K562 (cell line): ENCODE measurements around the gene TFDP1. TPM values are rescaled to one million over a fixed set of nuclear protein-coding genes. Genes with fewer than 3 reads are reported as not detected.

Source experiments
- ATAC-seq: fragments of 200-7000 bp; cut with Tn5 transposase; 3 replicates; pipeline ENCODE4 v1.9.1; 2020; ENCODE audit warnings: moderate library complexity
- BruUV-seq: library from RNA; stranded (reverse); fragments of 400-500 nt; replicated peaks from 2 replicates; lab custom pipeline; 2021; lab: Mats Ljungman, UMichigan
- CTCF ChIA-PET: fragments of 300-600 bp; formaldehyde crosslinking; extraction: SDS; loops from one replicate; lab custom pipeline; 2021; ENCODE audit warnings: low intra/inter-chr PET ratio; lab: Yijun Ruan, JAX
- POLR2A ChIA-PET: fragments of 300-600, 350-650 bp; sonication (Branson Sonifier 250); formaldehyde crosslinking; extraction: SDS; loops from one replicate; lab custom pipeline; 2021; ENCODE audit warnings: antibody characterized with exemption, inconsistent platforms; lab: Yijun Ruan, JAX
- DNase-seq, 4 experiments: peaks; one replicate each; pipeline versions ENCODE4 v3.0.0 to v3.0.0-alpha.2; 2011 to 2018; ENCODE audit warnings: low spot score in 3 of 4, mixed read lengths in 3 of 4; ENCODE audit errors: extremely low read depth in 1 of 4
- FAIRE-seq: peaks from 2 replicates; lab custom pipeline; 2011; peaks lifted over from hg19 to GRCh38; lab: Jason Lieb, UNC
- H2AFZ ChIP-seq: 2 replicates; pipeline ENCODE4 v1.6.0; 2011; ENCODE audit warnings: low read depth, low read length, control low read depth, inconsistent platforms
- H3K27ac ChIP-seq: fragments of 200-600 bp; 3 replicates; pipeline ENCODE4 v1.8.0; 2011; ENCODE audit warnings: low read depth, mild to moderate bottlenecking, control low read depth, inconsistent platforms, low read length, moderate library complexity, mixed read lengths; ENCODE audit errors: extremely low read depth
- H3K27me3 ChIP-seq, 2 experiments: fragments of 300-600 bp in 1 of 2; 2 replicates in 1 of 2; 3 replicates in 1 of 2; pipeline versions ENCODE4 v1.6.0 to v1.8.0; 2011; ENCODE audit warnings: inconsistent platforms in 2 of 2, low read length in 2 of 2, mild to moderate bottlenecking in 1 of 2, mixed read lengths in 1 of 2, moderate library complexity in 1 of 2; ENCODE audit not compliant: control insufficient read depth in 2 of 2, insufficient read depth in 2 of 2
- H3K36me3 ChIP-seq: fragments of 300-600 bp; 3 replicates; pipeline ENCODE4 v1.8.0; 2011; ENCODE audit warnings: mild to moderate bottlenecking, low read length, inconsistent platforms; ENCODE audit not compliant: control insufficient read depth, insufficient read depth
- H3K4me1 ChIP-seq, 2 experiments: fragments of 200-600 bp in 1 of 2; replicated peaks in 1 of 2; 2 replicates in 1 of 2; 3 replicates in 1 of 2; pipeline versions ENCODE4 v1.5.1 to v1.8.0; 2011; ENCODE audit warnings: inconsistent platforms in 2 of 2, low read length in 2 of 2, mild to moderate bottlenecking in 1 of 2, mixed read lengths in 1 of 2, moderate library complexity in 1 of 2; ENCODE audit not compliant: control insufficient read depth in 2 of 2, insufficient read depth in 2 of 2
- H3K4me2 ChIP-seq: 2 replicates; pipeline ENCODE4 v1.6.1; 2011; ENCODE audit warnings: low read length, control low read depth, inconsistent platforms, mixed read lengths; ENCODE audit not compliant: insufficient read depth
- H3K4me3 ChIP-seq: fragments of 200-600 bp; sonication (generic), shearing (Covaris generic); 2 replicates; pipeline ENCODE4 v1.5.1; 2016; ENCODE audit warnings: control low read depth, inconsistent platforms
- H3K79me2 ChIP-seq: fragments of 200-600 bp; 3 replicates; pipeline ENCODE4 v1.8.0; 2011; ENCODE audit warnings: low read length, inconsistent platforms; ENCODE audit not compliant: control insufficient read depth, insufficient read depth
- H3K9ac ChIP-seq, 2 experiments: 2 replicates each; pipeline versions ENCODE4 v1.6.0 to v1.6.1; 2011; ENCODE audit warnings: low read depth in 2 of 2, low read length in 2 of 2, control low read depth in 1 of 2, inconsistent platforms in 1 of 2, mild to moderate bottlenecking in 1 of 2, mixed read lengths in 1 of 2; ENCODE audit not compliant: insufficient read depth in 1 of 2
- H3K9me1 ChIP-seq: one replicate; pipeline ENCODE4 v1.6.0; 2011; ENCODE audit warnings: inconsistent platforms, mild to moderate bottlenecking, low read length, moderate library complexity; ENCODE audit not compliant: control insufficient read depth, insufficient read depth
- H3K9me3 ChIP-seq: replicated peaks from 2 replicates; pipeline ENCODE4 v1.5.1; 2011; ENCODE audit warnings: low read depth, low read length, inconsistent platforms; ENCODE audit not compliant: control insufficient read depth, insufficient read depth
- H4K20me1 ChIP-seq: replicated peaks from 2 replicates; pipeline ENCODE4 v1.6.1; 2011; ENCODE audit warnings: low read length, inconsistent platforms, mixed read lengths; ENCODE audit not compliant: control insufficient read depth, insufficient read depth
- ASH1L ChIP-seq: fragments of 450-650 bp; IDR thresholded peaks from 2 replicates; pipeline ENCODE4 v1.6.1; 2018; ENCODE audit warnings: borderline replicate concordance, mild to moderate bottlenecking, low read depth; ENCODE audit not compliant: partially characterized antibody
- KLF10 ChIP-seq: fragments of 250-450 bp; sonication (Bioruptor Pico); IDR thresholded peaks from 2 replicates; pipeline ENCODE4 v1.6.1; 2021; ENCODE audit warnings: matching md5 sums
- MAX ChIP-seq: sonication (generic); formaldehyde crosslinking; IDR thresholded peaks from 2 replicates; pipeline ENCODE4 v1.9.0; 2022; ENCODE audit warnings: mild to moderate bottlenecking, missing genetic modification reagents
- PML ChIP-seq: IDR thresholded peaks from 2 replicates; pipeline ENCODE4 v1.6.1; 2012; ENCODE audit warnings: low read length, inconsistent platforms
- SIX5 ChIP-seq, 2 experiments: IDR thresholded peaks; 2 replicates each; pipeline ENCODE4 v1.6.1; 2011; ENCODE audit warnings: low read length in 2 of 2, borderline replicate concordance in 1 of 2, low read depth in 1 of 2, mild to moderate bottlenecking in 1 of 2, moderate library complexity in 1 of 2; ENCODE audit not compliant: insufficient read depth in 1 of 2
- ZNF232 ChIP-seq: sonication (generic); formaldehyde crosslinking; IDR thresholded peaks from 2 replicates; pipeline ENCODE4 v1.8.0; 2022; ENCODE audit warnings: mild to moderate bottlenecking, missing genetic modification reagents
- WGBS: fragments of 100-300 bp; shearing (Covaris generic); methylation state at CpG from one replicate; pipeline ENCODE4 v1.1.6; 2016; ENCODE audit warnings: low coverage, mixed read lengths; ENCODE audit not compliant: insufficient coverage; ENCODE audit errors: missing lambda C conversion rate; 5-methylcytosine and 5-hydroxymethylcytosine counted together
- in situ Hi-C: fragments of 300-500 bp; cut with MboI; formaldehyde crosslinking; loops from 4 replicates; pipeline ENCODE4 v1.15.0; 2018; ENCODE audit warnings: inconsistent platforms, mixed read lengths
- intact Hi-C: fragments of 100-400 bp; cut with micrococcal nuclease; formaldehyde crosslinking; loops from 2 replicates; pipeline ENCODE4 v1.14.2; 2022
- polyA plus RNA-seq, 8 experiments: library from polyadenylated mRNA; depleted of rRNA in 4 of 8; stranded (reverse) in 5 of 8; unstranded in 3 of 8; fragments of >200 nt; fragmentation: Nextera tagmentation in 2 of 8; fragmentation: Illumina TruSeq in 1 of 8; extraction: Ambion mirVana in 2 of 8; extraction: Trizol in 1 of 8; gene quantifications; 2 replicates each; pipeline versions ENCODE4 v1.2.1 to v1.2.3, GENCODE V29; 2011 to 2014; ENCODE audit warnings: inconsistent platforms in 1 of 8, missing spikeins in 1 of 8
- total RNA-seq, 7 experiments: library from RNA; depleted of rRNA in 6 of 7; stranded (reverse); fragments of >200 nt in 6 of 7; fragmentation: Illumina TruSeq in 2 of 7; extraction: Trizol in 2 of 7; gene quantifications; 2 replicates each; pipeline versions ENCODE4 v1.2.1 to v1.2.3, GENCODE V29; 2011 to 2021; ENCODE audit warnings: low replicate concordance in 1 of 7

The TFDP1 gene
- total and polyA plus RNA-seq, 9 of the 15 experiments (the other 6 are each of a cell fraction or from before 2014, with no cell fraction given), result 33.8 to 145 (median 69.1) TPM

- Histone ChIP-seq H3K27me3 (no peaks in the 10 kb centered on the region; a peak in 1 of 5 replicates), H3K4me2 (no peak overlapping the region), H3K9me1 (no peaks in the 10 kb centered on the region), H3K4me1 (peaks cover 6 to 23% of the 10 kb centered on the region in 2 experiments; a peak in 4 of 5 replicates), H2AFZ (no peak overlapping the region), H3K36me3 (peaks cover 12% of the 10 kb centered on the region; the same call in 2 of the 3 replicates), H4K20me1 (no peaks in the 10 kb centered on the region), H3K9ac (no peak overlapping the region), H3K4me3 (no peak overlapping the region), H3K79me2 (peaks cover 18% of the 10 kb centered on the region), H3K9me3 (no peaks in the 10 kb centered on the region; the same call in 1 of the 2 replicates), H3K27ac (no peak overlapping the region)
- TF ChIP-seq ASH1L, result no peak
- no peak for TF ChIP-seq KLF10 (CRISPR knock-in tag)
- TF ChIP-seq PML, result no peak
- TF ChIP-seq MAX (CRISPR knock-in tag), result no peak
- no peak for TF ChIP-seq SIX5 (IDR thresholded peaks at IDR 0.05; ENCODE audit: borderline replicate concordance in 1 of 2, insufficient read depth in 1 of 2, low read depth in 1 of 2, low read length in 2 of 2)
- no peak for TF ChIP-seq ZNF232 (CRISPR knock-in tag)
- no peak for FAIRE-seq
- WGBS, result 23% methylated on average over 6 of the region's 6 CpGs
- ATAC-seq, result no peak
- no TSS peak for BruUV-seq
- in situ Hi-C loops (no loop called here), intact Hi-C loops (no loop called here)
- ChIA-PET CTCF (no interaction called here), POLR2A (no interaction called here)
- DNase-seq, result no peak
Observed at GRCh38 chr13:113581871-113582270, 2.7 kb upstream of the TFDP1 start.
